Right atrium auricular region (tissue), 2 donors: ENCODE data around the gene SMC3. TPM values are rescaled to one million over a fixed set of nuclear protein-coding genes. Genes with fewer than 3 reads are reported as not detected.
A peak's percentile ranks its signal among the peaks of the same experiment; 100 is the strongest.

Experiments used
- DNase-seq: peaks from one replicate; pipeline ENCODE4 v3.0.0-alpha.2; 2019; ENCODE audit warnings: low spot score
- H3K27ac ChIP-seq, 2 donors: fragments of 200-600 bp; sonication (generic); 1 replicate in 1 of 2; 2 replicates in 1 of 2; pipeline ENCODE4 v1.5.1; 2016 to 2019
- H3K27me3 ChIP-seq, 2 donors: fragments of 200-600 bp; sonication (generic); one replicate each; pipeline versions ENCODE4 v1.5.1 to v1.6.0; 2017 to 2019
- H3K36me3 ChIP-seq: fragments of 200-600 bp; sonication (generic); one replicate; pipeline ENCODE4 v1.5.1; 2016
- H3K4me1 ChIP-seq, 2 donors: fragments of 200-600 bp; sonication (generic); one replicate each; pipeline versions ENCODE4 v1.5.1 to v1.6.0; 2017 to 2019
- H3K4me3 ChIP-seq, 2 donors: fragments of 200-600 bp; sonication (generic); 1 replicate in 1 of 2; 2 replicates in 1 of 2; pipeline ENCODE4 v1.5.1; 2017 to 2019; ENCODE audit warnings: mild to moderate bottlenecking in 1 of 2, moderate library complexity in 1 of 2
- H3K9me3 ChIP-seq, 2 donors: fragments of 200-600 bp; sonication (generic); one replicate each; pipeline ENCODE4 v1.5.1; 2019
- total RNA-seq, 2 donors: library from RNA; depleted of rRNA; stranded (reverse); fragments of >200 nt; gene quantifications; one replicate each; pipeline ENCODE4 v1.1.0, GENCODE V29; 2016
- TF ChIP-seq, protein P1 (sequence below), 2 donors: fragments of 200-600 bp; sonication (generic); IDR thresholded peaks; one replicate each; pipeline ENCODE4 v1.5.1; 2019; ENCODE audit warnings: antibody characterized with exemption in 2 of 2

Gene SMC3
- total RNA-seq, 2 donors from 2014 or later = 18.1 to 18.3 TPM

DNA sequence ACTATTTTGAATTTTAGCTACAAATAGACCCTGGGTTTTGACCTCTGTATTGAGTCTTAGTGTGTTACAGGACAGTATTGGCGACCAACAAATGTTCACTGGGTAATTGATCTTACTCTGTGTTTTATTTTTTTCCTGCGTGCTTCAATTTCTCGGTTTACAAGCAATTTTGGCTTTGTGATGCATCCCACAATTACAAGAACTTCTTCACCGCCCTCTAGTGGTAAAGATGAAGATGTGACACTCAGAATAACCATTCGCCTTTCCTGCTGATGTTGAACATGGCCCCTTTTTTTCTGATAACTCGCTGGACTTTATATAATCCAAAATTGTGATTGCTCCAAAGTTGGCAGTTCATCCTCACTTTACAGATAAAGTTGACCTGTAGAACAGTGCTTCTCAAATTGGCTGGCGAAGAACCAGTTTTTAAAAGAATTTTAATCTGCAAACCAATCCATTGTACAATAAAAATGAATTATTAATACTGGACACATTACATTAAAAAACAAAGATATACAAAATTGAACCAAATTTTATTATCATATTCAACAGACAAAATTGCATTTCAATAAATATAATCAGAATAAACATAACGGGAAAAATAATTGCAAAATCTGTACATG is 20.2 kb upstream of the SMC3 start:
- Histone ChIP-seq H3K27me3 (no peaks in the 10 kb centered on the region), H3K4me1 (no peaks in the 10 kb centered on the region), H3K9me3 (no peaks in the 10 kb centered on the region), H3K36me3 (no peaks in the 10 kb centered on the region), H3K4me3 (no peak overlapping the region), H3K27ac (no peak overlapping the region)
- no peak for DNase-seq
- TF ChIP-seq, protein P1, sequence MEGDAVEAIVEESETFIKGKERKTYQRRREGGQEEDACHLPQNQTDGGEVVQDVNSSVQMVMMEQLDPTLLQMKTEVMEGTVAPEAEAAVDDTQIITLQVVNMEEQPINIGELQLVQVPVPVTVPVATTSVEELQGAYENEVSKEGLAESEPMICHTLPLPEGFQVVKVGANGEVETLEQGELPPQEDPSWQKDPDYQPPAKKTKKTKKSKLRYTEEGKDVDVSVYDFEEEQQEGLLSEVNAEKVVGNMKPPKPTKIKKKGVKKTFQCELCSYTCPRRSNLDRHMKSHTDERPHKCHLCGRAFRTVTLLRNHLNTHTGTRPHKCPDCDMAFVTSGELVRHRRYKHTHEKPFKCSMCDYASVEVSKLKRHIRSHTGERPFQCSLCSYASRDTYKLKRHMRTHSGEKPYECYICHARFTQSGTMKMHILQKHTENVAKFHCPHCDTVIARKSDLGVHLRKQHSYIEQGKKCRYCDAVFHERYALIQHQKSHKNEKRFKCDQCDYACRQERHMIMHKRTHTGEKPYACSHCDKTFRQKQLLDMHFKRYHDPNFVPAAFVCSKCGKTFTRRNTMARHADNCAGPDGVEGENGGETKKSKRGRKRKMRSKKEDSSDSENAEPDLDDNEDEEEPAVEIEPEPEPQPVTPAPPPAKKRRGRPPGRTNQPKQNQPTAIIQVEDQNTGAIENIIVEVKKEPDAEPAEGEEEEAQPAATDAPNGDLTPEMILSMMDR (IDR thresholded peaks at IDR 0.05) = peak; percentile 69 to 87

DNA sequence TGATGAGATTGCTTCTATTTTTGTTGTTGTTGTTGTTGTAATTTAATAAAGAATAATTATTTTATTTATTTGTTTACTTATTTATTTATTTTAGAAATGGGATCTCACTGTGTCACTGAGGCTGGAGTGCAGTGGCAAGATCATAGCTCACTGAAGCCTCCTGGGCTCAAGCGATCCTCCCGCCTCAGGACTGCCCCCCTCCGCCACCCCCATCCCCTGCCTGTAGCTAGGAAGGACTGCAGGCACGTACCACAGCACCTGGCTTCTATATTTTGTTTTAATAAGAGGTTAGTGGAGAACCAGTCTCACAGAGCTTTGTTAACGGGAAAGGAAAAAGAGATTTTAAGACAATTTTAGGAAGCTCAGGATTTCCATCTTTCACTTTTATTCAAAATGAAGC is 19.5 kb upstream of the SMC3 start:
- no peak for DNase-seq
- TF ChIP-seq, protein P1 (IDR thresholded peaks at IDR 0.05) = no peak
- Histone ChIP-seq H3K36me3 (no peaks in the 10 kb centered on the region), H3K4me1 (no peaks in the 10 kb centered on the region), H3K9me3 (no peaks in the 10 kb centered on the region), H3K4me3 (no peak overlapping the region), H3K27ac (no peak overlapping the region), H3K27me3 (no peaks in the 10 kb centered on the region)

- H3K27me3 ChIP-seq = no peaks in the 10 kb centered on the region
- no peaks in the 10 kb centered on the region for H3K4me1 ChIP-seq
These were observed 18.3 kb upstream of the SMC3 start for GRCh38 chr10:110549211-110549610.

DNA sequence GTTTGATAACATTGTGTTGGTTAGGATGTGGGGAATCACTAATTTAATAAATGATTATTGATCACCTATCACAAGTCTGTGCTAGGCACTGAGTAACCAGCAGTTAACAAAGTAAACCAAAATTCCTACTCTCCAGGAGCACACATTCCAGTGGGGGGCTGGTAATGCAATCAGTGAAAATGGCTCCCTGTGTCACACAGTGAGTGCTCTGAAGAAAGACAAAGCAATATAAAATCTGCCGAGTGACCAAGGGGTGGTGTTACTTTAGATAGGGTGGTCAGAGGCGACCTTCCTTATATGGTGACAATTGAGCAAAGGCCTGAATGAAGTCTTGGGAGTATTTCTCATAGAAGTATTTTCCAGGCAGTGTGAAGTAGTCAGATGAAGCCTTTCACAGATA is 13.6 kb upstream of the SMC3 start:
- H3K27ac ChIP-seq = no peak overlapping the region
- H3K27me3 ChIP-seq = no peaks in the 10 kb centered on the region
- no peak for DNase-seq
- H3K9me3 ChIP-seq = no peaks in the 10 kb centered on the region
- TF ChIP-seq, protein P1 (IDR thresholded peaks at IDR 0.05) = no peak
- H3K36me3 ChIP-seq = no peaks in the 10 kb centered on the region
- no peaks in the 10 kb centered on the region for H3K4me1 ChIP-seq
- H3K4me3 ChIP-seq = no peak overlapping the region

More at GRCh38 chr10:110549211-110549610, 18.3 kb upstream of the SMC3 start:
- TF ChIP-seq, protein P1 (IDR thresholded peaks at IDR 0.05) = no peak
- no peaks in the 10 kb centered on the region for H3K36me3 ChIP-seq
- no peak overlapping the region for H3K4me3 ChIP-seq
- H3K9me3 ChIP-seq = no peaks in the 10 kb centered on the region
- no peak overlapping the region for H3K27ac ChIP-seq
- DNase-seq = no peak

DNA sequence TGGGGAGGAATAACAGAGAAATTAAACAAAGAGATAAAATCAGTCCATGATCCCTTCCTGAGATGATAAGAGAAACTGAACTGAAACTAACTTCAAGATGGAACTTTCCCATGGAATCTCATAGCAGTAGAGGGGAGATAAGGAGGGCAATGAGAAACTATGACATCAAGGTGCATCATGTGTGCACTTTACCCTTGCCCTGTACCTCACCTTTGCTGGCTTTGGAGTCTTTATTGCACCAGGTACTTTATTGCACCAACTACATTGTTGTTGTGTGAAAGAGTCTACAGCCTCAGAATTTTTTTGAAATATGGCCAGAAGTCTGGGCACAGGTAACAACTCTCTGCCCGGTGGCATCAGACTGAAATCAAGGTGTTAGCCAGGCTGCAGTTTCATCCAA is 11.2 kb upstream of the SMC3 start:
- Histone ChIP-seq H3K4me3 (no peak overlapping the region), H3K27ac (no peak overlapping the region), H3K4me1 (no peaks in the 10 kb centered on the region), H3K9me3 (no peaks in the 10 kb centered on the region), H3K36me3 (no peaks in the 10 kb centered on the region), H3K27me3 (no peaks in the 10 kb centered on the region)
- TF ChIP-seq, protein P1 (IDR thresholded peaks at IDR 0.05) = no peak
- DNase-seq = no peak
